Nucleus accumbens (tissue), 56 donors: ENCODE measurements around the gene LTN1.

ENCODE experiments used
- DNase-seq, 56 donors: peaks; one replicate each; lab custom pipeline; 2025; lab: John Stamatoyannopoulos, UW

Gene LTN1

DNA sequence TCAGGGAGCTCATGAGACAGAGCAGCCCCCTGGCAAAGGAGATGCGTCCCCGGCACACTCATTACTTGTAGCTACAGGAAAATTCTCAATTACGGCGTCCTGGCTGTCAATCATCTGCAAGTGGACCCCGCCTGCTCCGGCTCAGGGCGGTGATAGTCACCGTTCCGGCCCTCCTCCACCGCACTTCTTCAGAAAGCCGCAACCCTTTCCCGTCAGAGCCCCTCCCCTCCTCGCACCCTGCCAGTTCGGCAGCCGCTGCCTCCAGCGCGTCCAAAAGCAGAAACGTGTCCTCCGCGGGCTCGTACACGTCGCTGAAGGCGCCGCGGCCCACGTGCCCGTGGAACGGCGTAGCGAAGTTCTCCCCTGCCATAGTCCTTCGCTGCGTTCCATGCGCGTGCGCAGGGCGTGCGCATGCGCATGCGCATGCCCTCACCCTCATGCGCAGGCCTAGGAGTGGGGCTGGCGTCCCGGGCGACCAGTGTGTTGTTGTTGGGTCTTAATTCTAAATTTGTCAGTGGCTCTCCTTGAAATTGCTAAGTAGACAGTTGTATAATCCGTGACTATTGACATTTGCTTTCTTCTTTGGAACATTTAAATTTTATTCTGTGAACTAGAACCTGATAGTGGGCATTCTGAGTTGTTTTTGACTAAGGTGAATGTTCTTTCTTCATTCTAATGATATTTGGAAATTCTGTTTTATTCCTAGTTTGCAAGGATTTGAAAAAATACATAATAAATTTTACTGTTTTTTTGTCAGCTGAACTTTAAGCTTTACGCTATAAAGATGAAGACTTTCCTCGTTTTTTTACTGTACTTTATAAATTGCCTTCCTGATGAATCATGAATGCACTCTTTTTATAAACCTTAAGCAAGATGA lies 107.5 kb downstream of the LTN1 start:
- DNase-seq = peak in 55 of 56 donors; percentile 48 to 93 (median 83)

DNA sequence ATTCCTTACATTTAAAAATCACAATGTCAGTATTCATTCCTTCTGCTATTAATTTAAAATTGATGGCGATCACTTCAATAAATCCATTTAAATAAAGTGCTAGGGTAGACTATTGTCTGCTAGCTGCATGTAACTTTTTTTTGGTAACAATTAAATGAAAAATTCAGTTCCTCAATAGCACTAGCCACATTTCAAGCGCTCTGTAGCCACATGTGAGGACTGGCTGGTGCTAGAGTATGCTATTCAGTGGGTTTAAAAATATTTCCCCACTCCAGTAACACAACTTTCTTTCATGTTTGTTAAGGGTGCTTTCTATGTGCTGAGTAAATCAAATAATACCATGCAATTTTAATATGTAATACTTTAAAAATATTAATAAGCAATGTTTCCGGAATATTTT lies 108.2 kb downstream of the LTN1 start:
- no peak for DNase-seq

DNA sequence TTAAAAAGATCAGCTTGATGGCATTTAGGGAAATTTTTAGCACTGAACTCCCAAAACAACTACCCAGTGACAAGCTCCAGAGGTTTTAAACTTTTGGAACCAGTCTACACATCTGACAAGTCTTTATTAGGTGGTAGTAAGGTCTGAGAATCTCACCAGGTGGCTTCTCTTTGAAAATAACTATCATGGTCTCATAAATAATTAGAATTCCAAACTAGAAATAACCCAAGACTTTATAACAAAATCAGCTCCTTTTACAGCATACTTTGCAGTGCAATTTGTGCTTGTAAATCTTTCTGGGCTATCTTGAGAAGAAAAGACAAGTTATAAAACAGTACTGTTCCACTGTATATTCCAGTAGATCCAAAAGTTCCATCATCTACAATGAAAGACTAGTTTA lies 108.7 kb downstream of the LTN1 start:
- no peak for DNase-seq

DNA sequence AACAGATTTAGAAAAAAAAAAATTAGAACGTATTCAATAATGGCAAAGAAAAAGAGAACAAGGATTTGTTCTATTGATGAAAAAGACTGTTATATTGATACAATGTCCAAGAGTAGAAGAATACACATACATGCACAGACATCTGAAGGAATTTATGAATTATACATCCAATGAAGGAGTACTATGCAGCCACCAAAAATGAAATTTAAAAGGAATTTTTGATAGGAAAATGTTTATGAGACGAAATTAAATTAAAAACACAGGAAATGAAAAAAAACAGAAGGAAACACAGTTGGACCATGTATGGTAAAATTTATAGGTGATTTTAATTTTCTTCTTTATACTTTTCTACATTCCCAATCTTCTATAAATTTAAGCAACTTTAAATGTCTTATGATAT lies 110.3 kb downstream of the LTN1 start:
- DNase-seq = no peak
